ENCODE measurements around the gene ARHGAP4.

The ARHGAP4 gene

DNA sequence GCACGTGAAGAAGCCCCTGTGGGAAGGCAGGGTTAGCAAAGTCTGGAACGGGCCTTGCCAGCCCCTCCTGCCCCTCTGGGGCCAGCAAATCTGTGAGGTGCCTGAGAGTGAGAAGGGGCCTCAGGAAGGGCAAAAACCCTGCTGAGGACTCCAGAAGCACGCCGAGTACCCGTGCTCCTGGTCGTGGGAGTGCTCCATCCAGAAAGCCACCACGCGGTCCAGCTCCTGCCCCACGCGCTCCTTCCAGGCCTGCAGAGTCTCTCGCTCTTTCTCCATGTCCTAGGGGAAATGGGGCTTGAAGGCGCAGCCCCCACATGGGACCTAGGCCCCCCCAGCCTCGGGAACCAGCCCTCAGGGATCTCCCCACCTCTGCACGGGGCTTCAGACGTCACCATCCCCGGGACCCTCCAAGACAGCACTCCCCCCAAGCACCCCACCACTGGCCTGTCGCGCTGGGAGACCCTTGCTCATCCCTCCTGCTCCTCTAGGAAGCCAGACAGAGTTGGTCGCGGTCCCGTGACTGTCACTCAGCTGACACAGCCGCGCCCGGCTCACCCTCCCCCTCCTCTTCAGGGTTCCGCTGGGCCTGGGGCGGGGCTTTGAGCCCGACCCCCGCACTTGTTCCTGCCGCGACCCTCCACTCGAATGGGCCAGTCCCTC, 18.2 kb upstream of the ARHGAP4 start, which contains the start of gene RENBP:
RENBP (minus strand) TSS at position 504 of the 660 bp plus-strand sequence; CDS start at position 471, 33 bp downstream.
- peaks cover 10% of the 10 kb centered on the region for H3K4me1 ChIP-seq (ENCODE audit: insufficient read depth, insufficient read length)
- H3K36me3 ChIP-seq (ENCODE audit: insufficient read depth, insufficient read length, low read length), result peaks cover 16% of the 10 kb centered on the region
- no peak within 1 kb of the TSS for H3K4me3 ChIP-seq (ENCODE audit: insufficient read length, low read depth)
- H3K27me3 ChIP-seq (ENCODE audit: insufficient read depth, insufficient read length), result no peaks in the 10 kb centered on the region
- peak within 1 kb of the TSS; percentile 32 for H3K9ac ChIP-seq (ENCODE audit: insufficient read length, low read depth)
- DNase-seq (ENCODE audit: low read depth, low spot score), result no peak
- TF ChIP-seq ZNF274 (IDR thresholded peaks at IDR 0.05; ENCODE audit: low read depth, low read length) (no peak), SUZ12 (IDR thresholded peaks at IDR 0.05; ENCODE audit: extremely low read depth, insufficient read depth, insufficient read length) (no peak), YY1 (IDR thresholded peaks at IDR 0.05; ENCODE audit: insufficient read depth, insufficient read length) (no peak)
- no peaks in the 10 kb centered on the region for H3K9me3 ChIP-seq (ENCODE audit: insufficient read depth, low read length)

DNA sequence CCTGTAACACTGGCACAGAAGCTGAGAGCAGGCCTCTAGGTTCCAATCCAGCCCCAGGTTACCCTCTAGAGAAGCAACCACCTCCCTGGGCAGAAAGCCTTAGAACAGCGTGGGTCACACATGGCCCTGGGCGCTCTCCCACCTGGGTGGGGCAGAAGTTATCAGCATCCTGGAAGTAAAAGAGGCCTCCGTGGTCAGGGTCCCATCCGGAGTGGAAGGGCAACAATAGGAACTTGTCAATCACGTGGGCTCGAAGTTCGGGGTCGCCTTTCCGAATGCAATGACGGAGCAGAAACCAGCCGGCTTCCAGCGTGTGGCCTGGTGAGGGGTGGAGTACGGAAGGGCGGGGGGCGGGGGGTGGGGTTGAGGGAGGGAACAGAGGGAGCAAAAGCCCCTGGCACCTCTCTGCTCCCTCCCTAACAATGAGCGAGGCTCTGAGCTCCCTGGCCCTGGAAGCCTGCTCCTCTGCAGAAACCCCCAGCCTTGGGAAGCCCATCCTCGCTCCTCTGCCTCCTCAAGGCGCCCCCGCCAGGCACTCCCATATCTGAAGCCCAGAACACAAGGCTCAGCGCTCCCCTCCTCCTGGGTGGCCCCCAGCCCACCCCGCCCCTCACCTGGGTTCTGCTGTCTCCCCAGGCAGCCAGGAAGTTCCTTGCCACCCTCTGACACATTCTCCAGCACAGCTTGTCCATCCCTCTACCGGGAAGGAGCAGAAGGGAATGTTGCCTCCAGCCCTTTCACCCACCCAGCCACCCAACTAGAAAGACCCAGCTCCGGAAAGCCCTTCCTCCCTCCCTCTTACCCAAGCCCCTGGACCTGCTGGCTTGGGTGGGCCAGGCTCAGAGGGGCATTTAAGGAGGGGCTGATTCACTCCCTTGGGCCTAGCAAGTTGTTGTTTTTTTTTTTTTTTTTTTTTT, 15.5 kb upstream of the ARHGAP4 start:
- peaks cover 4% of the 10 kb centered on the region for H3K36me3 ChIP-seq (ENCODE audit: insufficient read depth, insufficient read length, low read length)
- H3K27me3 ChIP-seq (ENCODE audit: insufficient read depth, insufficient read length), result no peaks in the 10 kb centered on the region
- no peak for DNase-seq (ENCODE audit: low read depth, low spot score)
- H3K4me3 ChIP-seq (ENCODE audit: insufficient read length, low read depth), result no peak overlapping the region
- TF ChIP-seq ZNF274 (IDR thresholded peaks at IDR 0.05; ENCODE audit: low read depth, low read length) (no peak), SUZ12 (IDR thresholded peaks at IDR 0.05; ENCODE audit: extremely low read depth, insufficient read depth, insufficient read length) (no peak), YY1 (IDR thresholded peaks at IDR 0.05; ENCODE audit: insufficient read depth, insufficient read length) (no peak)
- H3K9me3 ChIP-seq (ENCODE audit: insufficient read depth, low read length), result no peaks in the 10 kb centered on the region
- peak overlapping the region; percentile 32 for H3K9ac ChIP-seq (ENCODE audit: insufficient read length, low read depth)
- peaks cover 6% of the 10 kb centered on the region for H3K4me1 ChIP-seq (ENCODE audit: insufficient read depth, insufficient read length)

DNA sequence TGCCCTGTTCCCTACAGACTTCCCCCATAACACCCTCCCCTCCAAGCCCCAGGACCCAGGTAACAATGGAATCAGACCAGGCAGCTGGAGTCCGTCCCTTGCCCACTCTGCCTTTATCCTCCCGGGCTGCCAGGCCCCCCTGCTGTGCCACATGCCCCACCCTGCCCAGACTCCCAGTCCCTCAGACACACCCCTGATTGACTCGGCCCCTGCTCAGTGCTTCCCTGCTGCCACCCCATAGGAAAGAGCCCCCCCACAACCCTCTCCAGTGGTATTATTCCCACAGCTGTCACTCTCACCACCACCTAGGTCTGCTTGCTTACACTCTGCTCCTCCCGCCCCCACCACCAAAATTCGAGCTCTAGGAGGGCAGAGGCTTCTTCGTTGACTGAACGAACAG, 13.5 kb upstream of the ARHGAP4 start:
- Histone ChIP-seq H3K9me3 (ENCODE audit: insufficient read depth, low read length) (no peaks in the 10 kb centered on the region), H3K4me3 (ENCODE audit: insufficient read length, low read depth) (no peak overlapping the region), H3K36me3 (ENCODE audit: insufficient read depth, insufficient read length, low read length) (no peaks in the 10 kb centered on the region), H3K4me1 (ENCODE audit: insufficient read depth, insufficient read length) (peaks cover 6% of the 10 kb centered on the region), H3K9ac (ENCODE audit: insufficient read length, low read depth) (no peak overlapping the region), H3K27me3 (ENCODE audit: insufficient read depth, insufficient read length) (no peaks in the 10 kb centered on the region)
- DNase-seq (ENCODE audit: low read depth, low spot score), result no peak
- TF ChIP-seq YY1 (IDR thresholded peaks at IDR 0.05; ENCODE audit: insufficient read depth, insufficient read length), result no peak
- no peak for TF ChIP-seq SUZ12 (IDR thresholded peaks at IDR 0.05; ENCODE audit: extremely low read depth, insufficient read depth, insufficient read length)
- TF ChIP-seq ZNF274 (IDR thresholded peaks at IDR 0.05; ENCODE audit: low read depth, low read length), result no peak

DNA sequence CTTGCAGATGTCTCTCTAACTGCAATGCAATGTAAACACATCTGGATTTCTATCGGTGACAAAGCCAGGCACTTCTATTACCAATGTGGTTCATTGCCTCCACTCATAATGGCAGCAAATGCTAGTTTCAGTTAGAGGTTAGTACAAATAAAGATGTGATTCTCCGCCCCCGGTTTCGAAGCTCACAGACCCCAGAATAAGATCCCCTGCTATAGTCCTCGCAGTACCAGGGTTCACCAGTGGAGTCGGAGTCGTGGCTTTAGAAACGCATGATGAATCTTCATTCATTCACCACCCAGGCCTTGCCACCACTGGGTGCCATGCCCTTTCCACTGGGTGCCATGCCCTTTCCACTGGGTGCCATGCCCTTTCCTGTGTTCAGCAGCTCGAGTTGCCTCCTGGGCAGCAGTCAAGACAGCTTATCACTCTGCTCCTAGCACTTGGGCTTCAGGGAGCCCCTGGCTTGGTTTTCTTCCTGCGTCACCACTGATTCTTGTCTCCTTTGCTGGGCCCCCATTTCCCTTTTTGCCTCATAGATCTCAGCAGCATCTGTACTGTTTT, 12.2 kb upstream of the ARHGAP4 start:
- Histone ChIP-seq H3K4me1 (ENCODE audit: insufficient read depth, insufficient read length) (peaks cover 3% of the 10 kb centered on the region), H3K9ac (ENCODE audit: insufficient read length, low read depth) (no peak overlapping the region), H3K9me3 (ENCODE audit: insufficient read depth, low read length) (no peaks in the 10 kb centered on the region), H3K4me3 (ENCODE audit: insufficient read length, low read depth) (no peak overlapping the region), H3K36me3 (ENCODE audit: insufficient read depth, insufficient read length, low read length) (no peaks in the 10 kb centered on the region), H3K27me3 (ENCODE audit: insufficient read depth, insufficient read length) (no peaks in the 10 kb centered on the region)
- no peak for DNase-seq (ENCODE audit: low read depth, low spot score)
- TF ChIP-seq YY1 (IDR thresholded peaks at IDR 0.05; ENCODE audit: insufficient read depth, insufficient read length) (no peak), ZNF274 (IDR thresholded peaks at IDR 0.05; ENCODE audit: low read depth, low read length) (no peak), SUZ12 (IDR thresholded peaks at IDR 0.05; ENCODE audit: extremely low read depth, insufficient read depth, insufficient read length) (no peak)

- no peak for DNase-seq (ENCODE audit: low read depth, low spot score)
- Histone ChIP-seq H3K36me3 (ENCODE audit: insufficient read depth, insufficient read length, low read length) (peaks cover 7% of the 10 kb centered on the region), H3K27me3 (ENCODE audit: insufficient read depth, insufficient read length) (no peaks in the 10 kb centered on the region), H3K9me3 (ENCODE audit: insufficient read depth, low read length) (no peaks in the 10 kb centered on the region), H3K4me1 (ENCODE audit: insufficient read depth, insufficient read length) (peaks cover 3% of the 10 kb centered on the region), H3K9ac (ENCODE audit: insufficient read length, low read depth) (no peak overlapping the region), H3K4me3 (ENCODE audit: insufficient read length, low read depth) (no peak overlapping the region)
- no peak for TF ChIP-seq SUZ12 (IDR thresholded peaks at IDR 0.05; ENCODE audit: extremely low read depth, insufficient read depth, insufficient read length)
- no peak for TF ChIP-seq YY1 (IDR thresholded peaks at IDR 0.05; ENCODE audit: insufficient read depth, insufficient read length)
- no peak for TF ChIP-seq ZNF274 (IDR thresholded peaks at IDR 0.05; ENCODE audit: low read depth, low read length)
These were observed 11.0 kb upstream of the ARHGAP4 start for GRCh38 chrX:153937056-153937455.

DNA sequence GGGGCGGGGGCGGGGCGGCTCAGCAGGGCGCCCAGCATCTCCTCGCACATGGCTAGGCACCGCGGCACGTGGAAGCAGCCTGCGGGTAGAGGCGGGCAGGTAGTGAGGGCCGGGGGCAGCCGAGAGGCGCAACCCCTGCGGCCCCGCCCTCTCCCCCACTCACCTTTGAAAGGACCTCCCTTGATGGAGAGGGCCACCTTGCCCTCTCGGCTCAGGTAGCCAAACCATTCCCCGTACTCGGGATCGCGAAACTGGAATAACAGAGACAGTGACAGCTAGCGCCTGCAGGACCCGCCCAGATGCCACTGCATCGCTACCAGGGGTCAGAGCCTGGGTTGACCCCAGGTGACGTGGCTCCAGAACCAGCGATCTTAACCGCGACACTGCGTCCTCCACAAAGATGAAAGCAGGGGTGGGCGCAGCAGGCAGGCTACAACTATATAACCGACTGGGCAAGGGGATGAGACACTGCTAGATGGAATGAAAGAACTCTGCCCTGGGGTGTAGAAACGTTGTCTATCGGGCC, 9.3 kb upstream of the ARHGAP4 start:
- H3K9me3 ChIP-seq (ENCODE audit: insufficient read depth, low read length), result no peaks in the 10 kb centered on the region
- TF ChIP-seq SUZ12 (IDR thresholded peaks at IDR 0.05; ENCODE audit: extremely low read depth, insufficient read depth, insufficient read length) (no peak), ZNF274 (IDR thresholded peaks at IDR 0.05; ENCODE audit: low read depth, low read length) (no peak)
- no peak for DNase-seq (ENCODE audit: low read depth, low spot score)
- H3K9ac ChIP-seq (ENCODE audit: insufficient read length, low read depth), result no peak overlapping the region
- H3K4me3 ChIP-seq (ENCODE audit: insufficient read length, low read depth), result no peak overlapping the region
- H3K4me1 ChIP-seq (ENCODE audit: insufficient read depth, insufficient read length), result peaks cover 3% of the 10 kb centered on the region
- no peaks in the 10 kb centered on the region for H3K27me3 ChIP-seq (ENCODE audit: insufficient read depth, insufficient read length)
- H3K36me3 ChIP-seq (ENCODE audit: insufficient read depth, insufficient read length, low read length), result peaks cover 22% of the 10 kb centered on the region

All from NT2/D1 (cell line).